ENCODE data around the gene EPB41L2. TPM values are rescaled to one million over a fixed set of nuclear protein-coding genes. Genes with fewer than 3 reads are reported as not detected.
"Not testable (repeated sequence)": the region's sequence is repeated elsewhere in the genome, so short reads cannot be mapped to it uniquely, and the experiment has no call there.

The EPB41L2 gene
- total RNA-seq, 1 donor from 2014 or later, result 61.8 TPM

- H3K4me2 ChIP-seq, result no peak overlapping the region
- no peak overlapping the region for H3K27ac ChIP-seq
Observed at GRCh38 chr6:131014080-131014776, 48.8 kb downstream of the EPB41L2 start.

GRCh38 chr6:131013495-131013894 is 49.5 kb downstream of the EPB41L2 start:
- peaks cover 2% of the 10 kb centered on the region for H3K4me1 Mint-ChIP-seq
- H3K27me3 Mint-ChIP-seq (ENCODE audit: insufficient read depth, low read depth), result peaks cover under 1% of the 10 kb centered on the region
- Histone ChIP-seq H3K9ac (no peak overlapping the region), H3K27ac (no peak overlapping the region), H4K20me1 (ENCODE audit: low read depth) (no peaks in the 10 kb centered on the region), H3F3A (ENCODE audit: low read depth) (no peaks in the 10 kb centered on the region), H2AFZ (replicated peaks) (no peak overlapping the region), H3K27me3 (no peaks in the 10 kb centered on the region), H3K4me3 (no peak overlapping the region), H3K79me2 (ENCODE audit: low read depth) (peaks cover 51% of the 10 kb centered on the region), H3K4me1 (no peaks in the 10 kb centered on the region), H3K4me2 (no peak overlapping the region), H3K9me3 (ENCODE audit: low read depth) (peaks cover under 1% of the 10 kb centered on the region), H3K36me3 (no peaks in the 10 kb centered on the region)
- TF ChIP-seq EZH2 (IDR thresholded peaks at IDR 0.05) (no peak), CTCF (IDR thresholded peaks at IDR 0.05) (no peak)
- H3K36me3 Mint-ChIP-seq, result peaks cover 4% of the 10 kb centered on the region
- no peak for DNase-seq (ENCODE audit: low spot score)
- no peak overlapping the region for H3K4me3 Mint-ChIP-seq
- no peak overlapping the region for H3K27ac Mint-ChIP-seq
- peaks cover 19% of the 10 kb centered on the region for H3K9me3 Mint-ChIP-seq

More at GRCh38 chr6:131014080-131014776, 48.8 kb downstream of the EPB41L2 start:
- Mint-ChIP-seq H3K27ac (no peak overlapping the region), H3K36me3 (no peaks in the 10 kb centered on the region), H3K4me1 (peaks cover 2% of the 10 kb centered on the region), H3K27me3 (ENCODE audit: insufficient read depth, low read depth) (no peaks in the 10 kb centered on the region), H3K9me3 (peaks cover 13% of the 10 kb centered on the region), H3K4me3 (no peak overlapping the region)
- Histone ChIP-seq H4K20me1 (ENCODE audit: low read depth) (no peaks in the 10 kb centered on the region), H3K27me3 (no peaks in the 10 kb centered on the region), H3K4me3 (no peak overlapping the region), H3K79me2 (ENCODE audit: low read depth) (peaks cover 46% of the 10 kb centered on the region), H3K9me3 (ENCODE audit: low read depth) (no peaks in the 10 kb centered on the region), H3K4me1 (no peaks in the 10 kb centered on the region), H2AFZ (replicated peaks) (no peak overlapping the region), H3K36me3 (no peaks in the 10 kb centered on the region), H3F3A (ENCODE audit: low read depth) (no peaks in the 10 kb centered on the region), H3K9ac (no peak overlapping the region)
- TF ChIP-seq EZH2phosphoT487 (IDR thresholded peaks at IDR 0.05), result no peak
- TF ChIP-seq CTCF (IDR thresholded peaks at IDR 0.05), result no peak
- TF ChIP-seq EZH2 (IDR thresholded peaks at IDR 0.05), result no peak
- DNase-seq (ENCODE audit: low spot score), result no peak

GRCh38 chr6:131009790-131010189 is 53.3 kb downstream of the EPB41L2 start:
- H3F3A ChIP-seq (ENCODE audit: low read depth), result peaks cover 1% of the 10 kb centered on the region
- Mint-ChIP-seq H3K27ac (no peak overlapping the region), H3K27me3 (ENCODE audit: insufficient read depth, low read depth) (peaks cover 4% of the 10 kb centered on the region), H3K36me3 (peaks cover 12% of the 10 kb centered on the region), H3K4me1 (peaks cover 5% of the 10 kb centered on the region), H3K4me3 (no peak overlapping the region), H3K9me3 (peaks cover 39% of the 10 kb centered on the region)
- H3K36me3 ChIP-seq, result no peaks in the 10 kb centered on the region
- no peak overlapping the region for H3K9ac ChIP-seq
- no peak overlapping the region for H2AFZ ChIP-seq (replicated peaks)
- peaks cover 16% of the 10 kb centered on the region for H3K9me3 ChIP-seq (ENCODE audit: low read depth)
- no peak for TF ChIP-seq CTCF (IDR thresholded peaks at IDR 0.05)
- TF ChIP-seq EZH2 (IDR thresholded peaks at IDR 0.05), result no peak
- no peak for TF ChIP-seq EZH2phosphoT487 (IDR thresholded peaks at IDR 0.05)
- no peaks in the 10 kb centered on the region for H3K27me3 ChIP-seq
- no peak overlapping the region for H3K4me3 ChIP-seq
- no peak for DNase-seq (ENCODE audit: low spot score)
- H3K79me2 ChIP-seq (ENCODE audit: low read depth), result peaks cover 43% of the 10 kb centered on the region
- no peaks in the 10 kb centered on the region for H4K20me1 ChIP-seq (ENCODE audit: low read depth)
- no peaks in the 10 kb centered on the region for H3K4me1 ChIP-seq
- no peak overlapping the region for H3K27ac ChIP-seq
- no peak overlapping the region for H3K4me2 ChIP-seq

GRCh38 chr6:131008965-131009364 is 54.1 kb downstream of the EPB41L2 start:
- H4K20me1 ChIP-seq (ENCODE audit: low read depth); H3K27me3 Mint-ChIP-seq (ENCODE audit: insufficient read depth, low read depth); H3K27ac ChIP-seq; H3K4me1 ChIP-seq; H3K4me3 Mint-ChIP-seq; H2AFZ ChIP-seq (replicated peaks); H3F3A ChIP-seq (ENCODE audit: low read depth); H3K27ac Mint-ChIP-seq; H3K4me1 Mint-ChIP-seq; H3K36me3 ChIP-seq; DNase-seq (ENCODE audit: low spot score); H3K4me2 ChIP-seq; H3K4me3 ChIP-seq; H3K27me3 ChIP-seq; H3K9ac ChIP-seq: not testable (repeated sequence)
- peaks cover 16% of the 10 kb centered on the region for H3K9me3 ChIP-seq (ENCODE audit: low read depth)
- peaks cover 37% of the 10 kb centered on the region for H3K79me2 ChIP-seq (ENCODE audit: low read depth)
- peaks cover 12% of the 10 kb centered on the region for H3K36me3 Mint-ChIP-seq
- peaks cover 39% of the 10 kb centered on the region for H3K9me3 Mint-ChIP-seq

GRCh38 chr6:131007964-131008363 is 55.1 kb downstream of the EPB41L2 start:
- not testable (repeated sequence) for H3K4me3 ChIP-seq; H3K4me2 ChIP-seq; H3K27ac Mint-ChIP-seq; H3F3A ChIP-seq (ENCODE audit: low read depth); H3K36me3 ChIP-seq; H3K27ac ChIP-seq; H3K4me3 Mint-ChIP-seq; H3K27me3 ChIP-seq; H4K20me1 ChIP-seq (ENCODE audit: low read depth); H3K27me3 Mint-ChIP-seq (ENCODE audit: insufficient read depth, low read depth); H3K9ac ChIP-seq; H2AFZ ChIP-seq (replicated peaks); DNase-seq (ENCODE audit: low spot score)
- Histone ChIP-seq H3K4me1 (peaks cover 14% of the 10 kb centered on the region), H3K9me3 (ENCODE audit: low read depth) (peaks cover 16% of the 10 kb centered on the region), H3K79me2 (ENCODE audit: low read depth) (peaks cover 36% of the 10 kb centered on the region)
- Mint-ChIP-seq H3K36me3 (peaks cover 12% of the 10 kb centered on the region), H3K9me3 (peaks cover 39% of the 10 kb centered on the region), H3K4me1 (peaks cover 17% of the 10 kb centered on the region)
